NCI-H2196 treated with DMSO at 0.1 percent for 48 hours (cell line): ENCODE results near the gene GOLGA8G.
"Not testable (repeated sequence)": the region's sequence is repeated elsewhere in the genome, so short reads cannot be mapped to it uniquely, and the experiment has no call there.

Experiments used
- DNase-seq: peaks from one replicate; lab custom pipeline; 2025; ENCODE audit not compliant: unreplicated experiment; lab: John Stamatoyannopoulos, UW

GOLGA8G gene

GRCh38 chr15:28532954-28533353 is at the start of gene GOLGA8G:
Gene GOLGA8G, minus strand, starts transcription at chr15:28532971. Its CDS starts 62 bp downstream, at chr15:28532909.
- not testable (repeated sequence) for DNase-seq

- not testable (repeated sequence) for DNase-seq
Observed at GRCh38 chr15:28573351-28573750, 40.6 kb upstream of the GOLGA8G start.

GRCh38 chr15:28553268-28553667 is 20.5 kb upstream of the GOLGA8G start, which contains the start of gene GOLGA6L25:
Gene GOLGA6L25, plus strand, starts transcription at chr15:28553568. Its CDS starts 61 bp downstream, at chr15:28553629.
- not testable (repeated sequence) for DNase-seq

- not testable (repeated sequence) for DNase-seq
Observed at GRCh38 chr15:28515208-28515607, 17.6 kb downstream of the GOLGA8G start.

- not testable (repeated sequence) for DNase-seq
Observed at GRCh38 chr15:28514128-28514527, 18.6 kb downstream of the GOLGA8G start.

GRCh38 chr15:28508217-28508889 is 24.4 kb downstream of the GOLGA8G start:
- not testable (repeated sequence) for DNase-seq

GRCh38 chr15:28481340-28481739 is 51.4 kb downstream of the GOLGA8G start:
- not testable (repeated sequence) for DNase-seq
